Natural killer cell (primary cell): ENCODE measurements around the gene SORCS2. TPM values are rescaled to one million over a fixed set of nuclear protein-coding genes. Genes with fewer than 3 reads are reported as not detected.

Experiments
- ATAC-seq, 3 donors: fragments of 150-1000 bp in 2 of 3; fragments of 200-7000 bp in 1 of 3; cut with Tn5 transposase; 1 replicate in 1 of 3; 2 replicates in 2 of 3; pipeline ENCODE4 v1.10.0; 2021; ENCODE audit warnings: mild to moderate bottlenecking in 2 of 3, moderate library complexity in 2 of 3
- DNase-seq, 2 donors: peaks; one replicate each; pipeline versions ENCODE4 v3.0.0 to v3.0.0-alpha.2; 2013 to 2021; ENCODE audit warnings: mixed read lengths in 1 of 2
- H3K27ac ChIP-seq: one replicate; pipeline ENCODE4 v1.5.1; 2013; ENCODE audit warnings: mild to moderate bottlenecking, low read length
- H3K27me3 ChIP-seq: one replicate; pipeline ENCODE4 v1.6.1; 2013; ENCODE audit warnings: low read length; ENCODE audit not compliant: control insufficient read depth, insufficient read depth
- H3K36me3 ChIP-seq: one replicate; pipeline ENCODE4 v1.6.1; 2013; ENCODE audit warnings: low read length; ENCODE audit not compliant: control insufficient read depth, insufficient read depth
- H3K4me1 ChIP-seq: one replicate; pipeline ENCODE4 v1.6.1; 2013; ENCODE audit warnings: low read length; ENCODE audit not compliant: control insufficient read depth, insufficient read depth
- H3K4me3 ChIP-seq: one replicate; pipeline ENCODE4 v1.5.1; 2013; ENCODE audit warnings: low read length
- H3K9me3 ChIP-seq: one replicate; pipeline ENCODE4 v1.6.1; 2013; ENCODE audit warnings: low read length; ENCODE audit not compliant: control insufficient read depth, insufficient read depth
- H3K27ac Mint-ChIP-seq, 2 donors: one replicate each; pipeline ENCODE4 v1.8.0; 2022; ENCODE audit warnings: mild to moderate bottlenecking in 2 of 2, mixed read lengths in 2 of 2, moderate library complexity in 1 of 2
- H3K27me3 Mint-ChIP-seq, 2 donors: one replicate each; pipeline ENCODE4 v1.8.0; 2022; ENCODE audit warnings: low read depth in 2 of 2, mixed read lengths in 2 of 2
- H3K36me3 Mint-ChIP-seq: one replicate; pipeline ENCODE4 v1.8.0; 2022; ENCODE audit warnings: mixed read lengths
- H3K4me1 Mint-ChIP-seq, 2 donors: one replicate each; pipeline ENCODE4 v1.8.0; 2022; ENCODE audit warnings: mixed read lengths in 2 of 2
- H3K4me3 Mint-ChIP-seq: one replicate; pipeline ENCODE4 v1.8.0; 2022; ENCODE audit warnings: mild to moderate bottlenecking, moderate library complexity, mixed read lengths
- H3K9me3 Mint-ChIP-seq, 2 donors: one replicate each; pipeline ENCODE4 v1.8.0; 2022; ENCODE audit warnings: mixed read lengths in 2 of 2
- CTCF ChIP-seq: fragments of 200-600 bp; IDR thresholded peaks from one replicate; pipeline ENCODE4 v1.8.0; 2022; ENCODE audit warnings: antibody characterized with exemption
- WGBS: methylation state at CpG from one replicate; pipeline ENCODE4 v1.1.7; 2013; ENCODE audit warnings: missing lambda C conversion rate; ENCODE audit not compliant: insufficient coverage; 5-methylcytosine and 5-hydroxymethylcytosine counted together
- intact Hi-C: fragments of 100-400 bp; cut with micrococcal nuclease; formaldehyde crosslinking; loops from one replicate; pipeline ENCODE4 v1.14.2; 2022
- total RNA-seq, 4 donors: library from RNA; stranded (reverse); fragments of 120-200 nt in 1 of 4; gene quantifications; one replicate each; pipeline versions ENCODE4 v1.2.3 to v1.2.4, GENCODE V29; 2013 to 2022

Gene SORCS2
- total RNA-seq, 3 donors from 2014 or later (not counting 1 experiment from before 2014, with no cell fraction given), result 1.2 to 2.5 (median 1.4) TPM

- H3K9me3 ChIP-seq, result no peaks in the 10 kb centered on the region
- intact Hi-C loops, result no loop called here
- no peak for ATAC-seq
- no peaks in the 10 kb centered on the region for H3K9me3 Mint-ChIP-seq
- TF ChIP-seq CTCF, result no peak
- 90% methylated on average over 13 of the region's 14 CpGs for WGBS
- H3K27me3 Mint-ChIP-seq, result no peaks in the 10 kb centered on the region
- H3K27me3 ChIP-seq, result no peaks in the 10 kb centered on the region
- H3K27ac Mint-ChIP-seq, result no peak overlapping the region
- DNase-seq, result no peak
- H3K36me3 ChIP-seq, result no peaks in the 10 kb centered on the region
- H3K27ac ChIP-seq, result no peak overlapping the region
- no peak overlapping the region for H3K4me3 ChIP-seq
- peaks cover 30% of the 10 kb centered on the region for H3K4me1 ChIP-seq
- H3K4me3 Mint-ChIP-seq, result no peak overlapping the region
- H3K4me1 Mint-ChIP-seq, result peaks cover 0 to 16% of the 10 kb centered on the region in 2 donors
- no peaks in the 10 kb centered on the region for H3K36me3 Mint-ChIP-seq
These were observed 468.1 kb downstream of the SORCS2 start for GRCh38 chr4:7660176-7661039.

DNA sequence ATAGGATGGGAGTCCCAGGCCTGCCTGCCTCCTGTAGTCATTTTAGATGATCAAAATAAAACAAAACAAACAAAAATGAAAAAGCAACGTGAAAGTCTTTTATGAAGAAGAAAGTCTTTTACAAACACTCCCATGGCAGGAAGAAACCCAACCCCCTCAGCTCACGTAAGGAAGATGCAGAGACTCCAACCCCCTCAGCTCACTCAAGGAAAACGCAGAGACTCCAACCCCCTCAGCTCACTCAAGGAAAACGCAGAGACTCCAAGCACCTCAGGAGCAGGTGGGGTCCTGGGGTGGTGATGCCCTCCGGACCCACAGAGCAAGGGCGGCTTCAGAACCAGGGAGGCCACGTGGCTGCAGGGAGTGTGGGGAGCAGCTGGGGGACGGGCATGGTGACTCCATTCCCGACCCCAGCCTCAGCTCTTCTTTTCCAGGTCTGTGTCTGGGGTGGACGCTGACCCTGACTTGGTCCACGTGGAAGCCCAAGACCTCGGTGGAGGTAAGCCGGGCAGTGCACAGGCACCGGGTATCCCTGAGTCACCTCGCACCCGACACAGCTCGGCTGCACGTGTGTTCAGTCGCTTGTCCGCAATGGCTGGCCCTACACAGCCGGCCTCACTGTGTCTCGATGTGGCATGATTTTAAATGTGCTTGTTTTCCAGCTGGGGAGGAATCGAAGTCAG is 468.9 kb downstream of the SORCS2 start:
- Mint-ChIP-seq H3K27ac (no peak overlapping the region), H3K36me3 (no peaks in the 10 kb centered on the region), H3K4me1 (peaks cover 0 to 20% of the 10 kb centered on the region in 2 donors), H3K27me3 (no peaks in the 10 kb centered on the region), H3K4me3 (no peak overlapping the region), H3K9me3 (no peaks in the 10 kb centered on the region)
- peaks cover 22% of the 10 kb centered on the region for H3K4me1 ChIP-seq
- H3K27ac ChIP-seq, result no peak overlapping the region
- no peaks in the 10 kb centered on the region for H3K36me3 ChIP-seq
- no peak for TF ChIP-seq CTCF
- WGBS, result 89% methylated on average over 22 of the region's 23 CpGs
- H3K27me3 ChIP-seq, result no peaks in the 10 kb centered on the region
- DNase-seq (no peak), ATAC-seq (no peak)
- intact Hi-C loops, result no loop called here
- no peak overlapping the region for H3K4me3 ChIP-seq
- no peaks in the 10 kb centered on the region for H3K9me3 ChIP-seq

DNA sequence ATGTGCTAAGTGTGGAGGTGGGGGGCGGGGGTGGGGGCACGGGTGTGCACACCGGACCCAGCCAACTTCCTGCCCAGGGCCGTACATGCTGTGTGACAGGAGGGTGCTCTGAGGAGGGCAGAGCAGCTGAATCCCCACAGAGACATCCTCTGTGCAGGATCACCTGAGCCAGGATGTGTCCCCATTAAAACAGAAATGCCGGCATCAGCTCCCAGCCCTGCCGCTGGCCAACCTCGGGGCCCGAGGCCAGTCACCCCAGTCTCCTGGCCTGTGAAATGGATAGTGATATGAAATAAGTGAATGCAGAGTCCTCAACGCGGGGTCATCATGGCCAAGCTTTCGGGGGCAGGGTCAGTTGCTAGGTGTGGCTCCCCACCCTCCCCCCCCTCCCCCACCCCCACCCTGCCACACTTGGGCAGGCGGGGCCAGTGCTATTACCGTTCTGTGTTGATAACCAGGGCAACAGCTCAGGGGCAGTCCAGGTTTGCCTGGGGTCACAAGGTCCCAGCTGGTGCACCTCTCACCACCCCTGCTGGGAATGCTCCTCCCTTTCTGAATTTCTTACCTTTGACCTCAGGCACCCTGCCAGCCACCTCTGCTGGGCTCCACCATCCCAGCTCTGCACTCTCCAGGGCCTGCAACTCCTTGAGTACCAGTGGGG is 469.6 kb downstream of the SORCS2 start:
- Mint-ChIP-seq H3K4me1 (peaks cover 0 to 20% of the 10 kb centered on the region in 2 donors), H3K9me3 (no peaks in the 10 kb centered on the region), H3K36me3 (no peaks in the 10 kb centered on the region), H3K27me3 (no peaks in the 10 kb centered on the region), H3K4me3 (no peak overlapping the region), H3K27ac (no peak overlapping the region)
- peak in 1 of 3 donors; percentile 30 for ATAC-seq
- TF ChIP-seq CTCF, result no peak
- Histone ChIP-seq H3K27me3 (no peaks in the 10 kb centered on the region), H3K36me3 (no peaks in the 10 kb centered on the region), H3K9me3 (no peaks in the 10 kb centered on the region), H3K4me3 (no peak overlapping the region), H3K4me1 (peaks cover 14% of the 10 kb centered on the region), H3K27ac (no peak overlapping the region)
- 60% methylated on average over 10 of the region's 13 CpGs for WGBS
- DNase-seq, result no peak
- intact Hi-C loops, result no loop called here
